GM21717 (cell line): ENCODE results near the gene SORL1-AS1.

Experiments used
- ATAC-seq: cut with Tn5 transposase; IDR thresholded peaks from one replicate; pipeline ENCODE4 v1.9.1; 2021; ENCODE audit warnings: mild to moderate bottlenecking, moderate library complexity; ENCODE audit not compliant: unreplicated experiment

The SORL1-AS1 gene

DNA sequence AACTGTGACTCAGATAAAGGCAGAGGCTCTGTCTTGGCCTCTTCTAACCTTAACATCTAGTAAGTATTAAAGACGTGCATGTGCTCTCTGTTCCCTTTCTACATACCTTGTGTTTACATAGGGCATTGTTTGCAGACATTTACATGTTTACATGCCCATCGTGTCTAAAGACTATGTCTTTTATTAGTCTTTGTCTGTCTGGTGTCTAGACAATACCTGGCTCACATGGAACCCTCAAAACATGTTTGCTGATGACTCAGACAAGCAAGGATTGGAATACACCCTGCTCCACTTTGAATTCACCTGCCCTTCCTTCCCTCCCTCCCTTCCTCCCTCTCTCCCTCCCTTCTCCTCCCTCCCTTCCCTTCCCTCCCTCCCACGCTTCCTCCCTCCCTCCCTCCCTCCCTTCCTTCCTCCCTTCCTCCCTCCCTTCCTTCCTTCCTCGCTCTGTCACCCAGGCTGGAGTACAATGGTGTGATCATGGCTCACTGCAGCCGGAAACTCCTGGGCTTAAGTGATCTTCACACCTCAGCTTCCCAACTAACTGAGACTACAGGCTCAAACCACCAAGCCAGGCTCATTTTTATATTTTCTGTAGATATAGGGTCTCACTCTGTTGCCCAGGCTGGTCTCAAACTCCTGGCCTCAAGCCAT, 23.7 kb upstream of the SORL1-AS1 start:
- no peak for ATAC-seq

DNA sequence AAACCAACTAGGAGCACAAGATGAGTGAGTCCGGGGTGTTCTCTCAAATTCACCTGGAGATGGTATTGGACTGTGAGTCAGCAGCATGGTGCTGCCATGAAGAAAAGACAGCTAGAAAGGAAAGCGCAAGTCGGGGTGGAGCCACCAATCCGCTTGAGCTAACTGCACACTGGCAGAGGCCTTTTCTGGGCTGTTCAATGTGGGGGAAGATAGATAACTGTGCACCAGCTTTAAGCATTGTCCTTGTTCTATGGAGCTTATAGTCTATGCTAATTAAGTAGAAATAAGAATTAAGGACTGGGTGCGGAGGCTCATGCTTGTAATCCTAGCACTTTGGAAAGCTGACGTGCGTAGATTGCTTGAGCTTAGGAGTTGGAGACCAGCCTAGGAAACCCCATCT, 21.9 kb upstream of the SORL1-AS1 start:
- no peak for ATAC-seq

DNA sequence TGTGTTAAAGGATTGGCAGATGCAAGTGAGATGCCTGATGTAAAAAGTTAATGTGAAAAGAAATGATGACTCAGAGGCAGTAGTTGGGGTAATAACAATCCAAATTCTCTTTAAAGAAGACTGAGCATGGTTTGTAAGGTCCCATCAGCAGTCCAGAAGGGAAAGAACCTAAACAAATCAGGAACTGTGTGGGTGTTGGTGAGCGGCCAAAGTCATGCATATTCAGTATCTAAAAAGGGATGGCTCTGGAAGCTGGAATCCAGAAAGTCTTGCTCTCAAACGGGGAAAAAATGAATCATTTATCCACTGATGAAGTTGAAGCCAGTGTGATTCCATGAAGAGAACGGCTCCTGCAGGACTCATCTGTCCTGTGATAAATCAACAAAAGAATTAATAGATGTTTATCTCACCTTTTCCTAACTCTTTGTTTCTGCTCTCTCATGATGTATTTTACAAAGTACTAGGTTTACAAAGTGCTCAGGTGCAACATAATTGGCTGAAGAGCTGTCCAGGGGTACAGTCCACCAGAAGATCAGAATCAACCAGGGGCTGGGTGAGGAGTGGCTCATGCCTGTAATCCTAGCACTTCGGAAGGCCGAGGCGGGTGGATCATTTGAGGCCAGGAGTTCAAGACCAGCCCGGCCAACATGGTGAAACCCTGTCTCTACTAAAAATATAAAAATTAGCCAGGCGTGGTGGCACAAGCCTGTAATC, 20.5 kb upstream of the SORL1-AS1 start:
- no peak for ATAC-seq

DNA sequence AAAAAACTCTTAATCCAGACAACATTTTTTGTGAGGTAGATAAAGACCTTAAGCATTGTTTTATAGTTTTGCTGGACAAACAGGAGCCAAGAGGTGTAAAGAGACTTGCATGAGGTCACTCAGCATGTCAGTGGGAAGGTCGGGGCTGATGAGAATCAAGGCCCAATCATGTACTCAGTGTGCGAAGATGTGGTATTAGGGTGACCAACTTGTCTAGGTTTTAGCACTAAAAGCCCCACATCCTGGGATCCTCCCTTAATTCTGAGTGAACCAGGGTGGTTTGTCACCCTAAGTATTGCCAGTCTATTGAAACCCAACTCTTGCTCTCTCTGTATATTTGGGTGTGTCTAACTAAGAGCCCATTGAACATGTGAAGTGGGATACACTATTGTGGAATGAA, 19.5 kb upstream of the SORL1-AS1 start:
- no peak for ATAC-seq

DNA sequence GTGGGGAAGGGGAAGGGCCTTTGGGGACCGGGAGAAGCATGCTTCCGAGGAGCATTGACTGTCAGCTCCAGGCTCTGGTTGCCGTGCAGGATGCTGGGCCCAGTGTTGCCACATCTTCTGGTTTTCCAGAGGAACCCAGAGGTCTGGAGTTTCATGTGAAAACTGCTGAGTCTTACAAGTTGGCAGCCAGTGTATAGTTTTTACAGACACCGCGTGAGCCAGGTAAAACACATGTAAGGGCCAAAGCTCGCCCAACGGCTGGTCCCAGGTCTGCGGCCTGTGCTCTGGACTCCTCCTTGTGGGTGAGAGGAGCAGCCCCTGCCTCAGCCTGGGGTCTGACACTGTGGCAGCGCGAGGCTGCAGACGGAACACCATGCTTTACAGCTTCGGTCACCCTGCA, 18.4 kb upstream of the SORL1-AS1 start:
- no peak for ATAC-seq

DNA sequence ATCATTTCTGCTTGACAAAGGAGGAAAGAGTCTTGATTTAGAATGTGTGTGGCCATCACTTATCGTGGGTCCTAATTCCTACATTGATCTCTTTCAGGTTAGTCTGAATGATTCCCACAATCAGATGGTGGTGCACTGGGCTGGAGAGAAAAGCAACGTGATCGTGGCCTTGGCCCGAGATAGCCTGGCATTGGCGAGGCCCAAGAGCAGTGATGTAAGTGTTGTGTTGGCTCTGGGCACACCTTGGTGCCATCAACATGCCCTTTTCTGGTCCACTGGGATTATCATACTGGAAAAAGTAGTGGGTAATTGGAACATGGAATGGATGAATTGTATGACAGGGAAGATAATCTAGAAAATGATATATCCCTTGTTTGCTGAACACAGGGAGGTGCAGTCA, 17.1 kb upstream of the SORL1-AS1 start:
- no peak for ATAC-seq

DNA sequence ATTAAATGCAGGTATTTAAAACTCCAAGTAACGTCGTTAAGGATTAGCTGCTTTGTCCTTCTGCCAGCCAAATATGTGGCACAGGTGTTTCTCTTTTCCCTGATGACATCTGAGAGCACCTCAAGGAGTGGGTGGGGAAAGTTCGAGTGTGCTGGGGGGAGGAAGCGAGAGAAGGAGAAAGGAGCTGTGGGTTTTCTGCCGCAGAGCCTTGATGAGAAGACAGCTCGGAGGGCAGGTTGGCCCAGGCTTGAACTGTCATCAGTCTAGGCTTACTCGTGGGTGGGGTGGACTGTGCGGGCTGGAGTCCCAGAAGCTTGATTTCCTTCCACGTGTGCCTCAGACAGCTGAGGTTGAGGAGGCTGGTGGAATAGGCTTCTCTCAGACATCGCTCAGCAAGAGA, 15.2 kb upstream of the SORL1-AS1 start:
- peak; percentile 66 for ATAC-seq

DNA sequence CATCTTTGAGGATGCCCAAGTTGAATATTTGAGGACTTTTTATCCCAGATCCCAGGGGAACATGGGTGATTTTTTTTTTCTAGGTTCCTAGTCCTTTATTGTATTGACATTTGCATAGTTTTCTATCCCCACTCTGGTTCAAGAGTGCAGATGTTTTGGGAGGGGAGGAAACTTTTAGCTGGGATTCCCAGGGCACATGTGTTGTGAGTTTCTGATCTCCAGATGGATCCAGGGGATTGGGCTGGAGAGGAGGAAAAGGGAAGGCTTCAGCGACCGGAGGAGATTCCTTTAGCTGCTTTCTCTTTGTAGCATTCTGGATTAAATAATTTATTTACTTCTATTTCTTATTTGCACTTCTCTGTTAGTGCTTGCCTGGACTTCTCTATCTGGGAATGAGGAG, 14.7 kb upstream of the SORL1-AS1 start:
- ATAC-seq = no peak

DNA sequence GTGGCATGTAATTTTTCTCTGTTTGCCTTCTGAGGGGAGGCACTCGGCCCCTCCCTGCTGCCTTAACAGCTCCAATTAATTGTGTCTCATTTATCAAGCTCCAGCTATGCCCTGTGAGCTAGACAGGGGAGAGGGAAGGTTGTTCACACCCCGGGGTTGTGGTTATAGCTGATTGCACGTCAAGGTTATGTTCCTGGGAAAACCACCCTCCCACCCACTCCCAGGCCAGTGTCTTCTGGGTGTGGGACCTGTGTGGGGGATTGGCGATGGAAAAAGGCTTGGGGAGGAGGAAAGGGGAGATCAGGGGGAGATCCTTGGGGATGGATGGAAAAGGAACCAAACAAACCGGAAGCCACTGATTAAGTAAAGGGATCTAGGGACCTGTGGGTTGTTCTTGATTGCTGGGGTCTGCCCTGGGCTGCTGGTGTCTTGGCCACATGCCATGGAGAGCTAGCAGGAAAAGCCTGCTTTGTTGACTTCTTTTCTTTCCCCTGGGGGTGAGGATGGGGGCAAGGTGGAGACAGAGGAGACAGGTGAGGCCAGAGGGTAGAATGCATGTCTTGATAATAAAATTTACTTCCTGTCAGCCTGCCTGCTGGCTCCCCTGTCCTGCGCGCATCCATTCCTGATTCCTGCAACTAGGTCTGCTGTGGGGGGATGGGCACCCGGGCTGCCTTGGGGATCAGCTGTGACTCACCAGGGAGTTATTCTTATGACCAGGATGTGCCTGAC, 13.5 kb upstream of the SORL1-AS1 start:
- no peak for ATAC-seq

DNA sequence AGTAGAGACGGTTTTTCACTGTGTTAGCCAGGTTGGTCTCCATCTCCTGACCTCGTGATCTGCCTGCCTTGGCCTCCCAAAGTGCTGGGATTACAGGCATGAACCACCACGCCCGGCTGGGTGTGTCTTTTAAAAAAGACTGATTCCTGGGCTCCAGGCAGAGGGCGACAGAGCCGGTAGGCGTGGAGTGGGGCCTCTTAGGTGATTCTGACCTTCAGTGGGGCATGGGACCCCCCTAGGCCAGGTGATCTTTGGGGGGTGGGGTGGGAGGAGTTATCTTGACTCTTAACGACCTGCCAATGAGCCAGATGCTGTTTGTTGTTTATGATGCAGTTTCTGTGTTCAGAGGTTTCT, 12.9 kb upstream of the SORL1-AS1 start:
- ATAC-seq = no peak

DNA sequence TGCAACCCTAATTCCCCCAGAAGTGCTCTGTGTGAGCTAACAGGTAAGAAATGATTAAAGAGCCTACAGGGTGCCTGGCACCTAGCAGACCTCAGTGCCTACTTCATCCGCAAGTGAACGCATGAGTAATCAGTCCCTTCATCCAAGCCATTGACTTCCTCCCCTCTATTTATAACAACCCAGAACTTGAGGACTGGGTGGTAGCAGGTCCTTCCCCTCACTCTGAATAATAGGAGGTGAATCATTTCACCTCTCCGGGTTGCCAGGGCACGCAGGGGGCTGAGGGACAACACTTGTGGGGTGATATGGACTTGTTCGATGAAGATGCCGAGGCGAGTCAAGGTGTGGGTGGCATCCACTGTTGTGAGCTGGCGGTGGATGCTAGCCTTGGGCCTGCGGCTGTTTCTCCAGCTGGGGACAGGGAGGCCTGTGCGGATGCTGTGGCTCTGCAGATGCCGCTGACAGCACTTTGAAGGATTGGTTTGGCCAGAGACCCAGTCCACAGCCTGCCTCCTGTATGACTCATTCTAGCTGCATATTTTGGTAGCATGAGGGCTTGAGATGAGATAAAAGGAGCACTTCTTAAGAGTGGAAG, 11.7 kb upstream of the SORL1-AS1 start:
- peak; percentile 37 for ATAC-seq

DNA sequence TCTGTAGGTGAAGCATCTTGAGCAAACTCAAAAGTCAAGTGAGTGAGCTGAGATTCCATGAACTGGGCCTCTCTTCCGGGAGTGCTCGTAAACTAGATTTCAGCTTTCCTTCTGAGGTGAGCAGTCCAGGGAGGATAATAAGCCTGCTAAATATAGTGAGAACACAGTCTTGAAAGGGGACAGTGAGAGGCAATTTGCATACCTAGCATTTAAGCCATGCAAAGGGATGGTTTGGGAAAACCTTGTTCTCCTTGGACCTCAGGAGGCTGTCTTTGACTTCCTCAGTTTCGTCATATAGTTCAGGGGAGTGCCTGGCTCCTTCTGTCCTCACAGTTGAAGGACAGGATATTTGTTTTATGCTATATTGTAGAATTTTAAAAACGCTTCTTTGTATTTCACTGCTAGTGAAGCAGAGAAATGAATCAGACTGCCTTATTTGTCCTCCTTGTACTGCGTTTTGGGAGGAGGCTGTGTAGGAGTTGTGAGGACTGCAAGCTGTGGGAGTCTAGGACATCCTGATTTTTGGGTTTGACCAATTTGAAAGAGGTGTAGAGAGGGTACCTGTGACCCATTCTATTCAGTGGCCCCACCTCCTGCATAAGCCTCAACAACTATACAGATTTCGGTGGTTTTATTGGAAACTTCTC, 11.0 kb upstream of the SORL1-AS1 start:
- no peak for ATAC-seq

DNA sequence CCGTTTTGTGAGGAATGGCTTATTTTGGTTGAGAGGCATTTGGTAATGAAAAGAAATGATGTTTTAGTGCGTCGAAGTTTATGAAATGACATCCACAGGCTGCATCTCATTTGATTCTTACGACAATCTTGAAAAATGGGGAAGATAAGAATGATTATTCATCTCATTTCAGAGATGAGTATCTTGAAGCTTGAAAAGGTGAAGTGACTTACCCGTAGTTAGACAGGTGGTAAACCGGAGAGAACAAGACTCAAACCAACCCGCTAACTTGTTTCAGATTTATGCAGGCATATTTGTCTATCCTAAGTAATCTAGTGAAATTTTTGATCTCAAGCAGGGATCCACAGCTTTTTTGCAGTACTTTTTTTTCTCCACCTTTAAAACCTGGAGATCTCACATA, 9.1 kb upstream of the SORL1-AS1 start:
- ATAC-seq = no peak

DNA sequence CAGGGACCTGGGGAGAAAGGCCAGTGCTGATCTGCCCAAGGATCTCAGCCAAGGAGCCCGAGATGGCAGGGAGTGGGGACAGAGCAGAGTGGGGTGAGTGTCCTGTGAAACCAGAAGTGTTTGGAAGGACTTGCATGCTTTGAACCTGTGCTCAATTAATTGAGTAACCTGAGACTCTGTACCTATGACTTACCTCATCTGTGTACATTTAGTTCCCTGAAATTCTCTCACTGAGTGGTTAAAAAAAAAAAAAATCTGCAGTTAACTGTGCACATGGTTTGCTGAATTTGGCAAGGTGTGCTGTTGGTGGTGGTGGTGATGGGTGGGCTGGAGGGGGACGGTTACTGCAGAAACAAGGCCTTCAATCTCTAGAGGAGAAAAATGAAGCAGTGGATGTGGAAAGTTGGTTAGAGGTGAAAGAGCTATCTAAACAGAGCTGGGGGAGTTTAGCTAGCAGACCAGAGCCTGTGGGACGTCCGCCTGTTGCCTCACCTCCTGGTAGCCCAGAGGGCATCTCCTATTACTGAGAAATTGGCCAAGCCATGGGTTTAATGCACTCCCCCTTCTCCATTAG, 8.3 kb upstream of the SORL1-AS1 start:
- ATAC-seq = no peak

DNA sequence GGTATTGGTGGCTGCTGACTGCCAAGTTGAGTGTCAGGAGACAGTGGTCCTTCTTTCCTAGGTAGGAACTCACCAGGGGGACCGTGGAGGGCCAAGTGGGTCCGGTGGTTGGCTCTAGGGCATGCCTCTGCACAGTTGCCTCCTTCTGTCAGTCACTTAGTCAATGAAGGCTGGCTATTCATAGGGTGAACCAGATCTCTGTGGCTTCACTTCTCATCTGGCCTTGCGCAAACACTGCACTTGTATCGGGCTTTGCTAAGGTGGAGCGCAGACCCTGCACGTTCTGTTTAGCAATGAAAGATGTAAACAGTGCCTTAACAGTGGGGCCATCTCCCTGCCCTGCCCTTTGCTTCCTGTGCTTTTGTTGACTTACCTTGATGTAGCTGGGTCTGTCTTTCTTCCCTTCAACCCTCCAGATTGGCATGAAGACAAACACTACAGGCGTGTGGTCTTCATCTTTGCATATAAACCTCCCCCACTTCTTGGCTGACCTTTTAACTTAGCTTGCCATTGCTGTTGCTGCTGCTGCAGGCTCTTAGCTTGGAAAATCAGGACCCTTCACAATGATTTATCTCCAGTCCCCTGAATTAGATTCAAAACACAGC, 6.7 kb upstream of the SORL1-AS1 start:
- ATAC-seq = no peak

DNA sequence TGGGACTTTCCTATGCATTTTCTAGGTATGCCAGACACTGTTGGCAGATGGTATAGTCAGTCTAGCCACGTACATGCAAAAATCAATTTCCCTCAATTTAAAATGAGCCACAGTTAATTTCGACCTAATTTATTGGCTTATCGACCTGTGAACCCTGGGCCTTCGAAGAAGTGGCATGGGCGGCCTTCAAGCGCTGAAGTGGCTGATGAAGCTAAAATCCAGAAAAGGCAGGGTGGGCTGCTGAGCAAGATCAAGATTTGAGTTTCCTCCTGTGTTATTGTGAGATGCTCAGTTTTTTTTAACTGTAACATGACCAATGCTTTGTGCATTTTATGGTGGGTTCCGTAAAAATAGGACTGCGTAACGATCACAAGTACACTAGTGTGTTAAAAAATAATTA, 5.8 kb upstream of the SORL1-AS1 start:
- no peak for ATAC-seq

DNA sequence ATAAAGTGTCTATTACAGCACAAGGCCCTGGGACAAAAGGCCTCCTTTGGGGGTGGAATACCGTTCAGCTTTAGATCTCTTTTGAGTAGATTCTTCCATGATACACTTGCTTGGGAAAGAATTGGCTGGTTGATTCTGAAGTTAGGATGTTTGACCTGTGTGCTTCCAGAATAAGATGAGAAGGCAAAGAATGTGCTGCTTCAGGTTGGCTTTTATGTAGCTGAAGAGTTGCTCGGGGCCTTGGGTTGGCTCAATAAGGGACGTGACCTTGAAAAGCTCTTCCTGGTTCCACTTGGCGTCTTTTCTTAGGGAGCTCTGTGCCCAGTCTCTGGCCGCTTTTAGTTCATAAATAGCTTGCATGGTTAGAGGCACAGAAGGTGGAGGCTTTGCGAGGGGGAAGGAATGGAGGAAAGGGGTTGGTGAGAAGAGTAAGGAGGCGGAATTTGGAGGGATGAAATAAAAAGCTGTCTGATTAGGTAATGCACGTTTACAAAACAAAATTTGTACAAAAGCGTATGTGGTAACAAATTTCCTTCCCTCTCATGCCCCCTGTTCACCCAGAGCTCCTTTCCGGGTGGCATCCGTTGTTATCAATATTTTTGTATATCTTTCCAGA, 4.2 kb upstream of the SORL1-AS1 start:
- no peak for ATAC-seq

DNA sequence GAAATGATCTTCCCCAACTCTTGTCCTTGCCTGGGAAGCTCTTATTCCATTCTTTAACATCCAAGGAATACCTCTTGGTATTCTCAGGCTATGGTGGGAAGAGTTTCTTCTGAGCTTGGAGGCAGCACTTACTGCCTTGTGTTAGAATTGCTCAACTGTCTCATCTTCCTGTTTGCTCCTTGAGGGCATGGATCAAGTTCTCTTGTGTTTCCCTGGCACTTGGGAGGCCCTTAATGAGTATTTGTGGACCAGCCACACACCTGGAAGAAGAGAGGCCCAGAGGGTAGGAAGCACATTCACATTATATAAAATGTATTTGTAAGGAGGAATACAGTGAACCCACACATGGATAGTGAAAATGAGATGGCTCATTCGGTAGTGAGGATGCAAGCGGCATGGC, 3.4 kb upstream of the SORL1-AS1 start:
- no peak for ATAC-seq

DNA sequence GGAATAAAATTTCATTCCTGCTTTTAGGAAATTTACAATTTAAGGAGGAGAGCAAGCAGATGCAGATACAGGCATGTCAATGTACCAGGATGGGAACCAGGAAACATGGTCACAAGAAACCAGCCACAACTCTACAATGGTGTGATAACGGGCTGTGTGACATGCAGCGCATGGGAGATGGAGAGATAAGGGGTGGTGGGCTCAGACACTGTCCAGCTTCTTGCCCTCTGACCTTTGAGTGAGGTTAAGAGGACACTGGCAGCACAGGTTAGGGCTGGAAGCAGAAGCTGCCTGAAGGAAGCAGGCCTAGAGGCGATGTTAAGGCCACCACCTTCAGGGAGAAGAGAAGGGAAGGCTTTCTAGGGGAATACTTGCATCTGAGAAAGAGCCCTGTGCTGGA, 2.3 kb upstream of the SORL1-AS1 start:
- no peak for ATAC-seq

DNA sequence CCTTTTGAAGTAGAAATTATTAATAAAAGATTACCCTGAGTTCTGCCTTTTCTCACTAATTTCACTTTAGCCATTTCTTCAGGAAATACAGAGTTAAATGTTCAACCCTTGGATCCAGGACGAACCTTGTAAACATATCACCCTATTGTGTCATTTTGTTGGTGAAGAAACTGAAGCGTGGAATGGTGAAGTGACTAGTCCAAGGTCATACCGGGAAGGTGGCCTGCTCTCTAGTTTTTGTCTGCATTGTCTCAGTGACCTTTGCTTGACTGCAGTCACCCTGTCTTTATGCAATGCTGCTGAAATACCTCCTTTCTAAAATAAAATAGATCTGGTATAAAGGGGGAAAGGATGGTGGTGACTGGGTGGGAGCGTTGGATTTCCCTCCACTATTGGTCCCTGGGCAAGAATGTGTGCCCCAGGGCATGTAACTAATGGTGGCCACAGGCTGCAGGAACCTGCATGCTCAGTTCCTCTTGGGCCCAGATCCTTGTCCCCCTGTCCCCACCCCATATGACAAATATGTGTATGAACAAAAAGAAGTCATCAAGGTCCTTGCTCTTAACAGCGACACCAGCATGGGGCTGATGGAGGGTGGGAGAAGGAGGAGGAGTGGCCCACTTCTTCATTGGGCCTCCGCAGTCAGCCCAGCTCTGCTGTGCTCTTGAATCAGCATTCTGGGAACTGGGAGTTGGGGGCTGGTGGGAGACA, 977 bp upstream of the SORL1-AS1 start:
- ATAC-seq = no peak
